Panc1 (cell line): Measurements from ENCODE around the gene KRT35. TPM values are rescaled to one million over a fixed set of nuclear protein-coding genes. Genes with fewer than 3 reads are reported as not detected.

ENCODE experiments used
- ATAC-seq: fragments of 200-7000 bp; cut with Tn5 transposase; 2 replicates; pipeline ENCODE4 v1.9.1; 2020; ENCODE audit warnings: mild to moderate bottlenecking, moderate library complexity
- BruUV-seq: library from RNA; stranded (reverse); fragments of 400-500 nt; replicated peaks from 2 replicates; lab custom pipeline; 2021; lab: Mats Ljungman, UMichigan
- CTCF ChIA-PET: fragments of 300-600 bp; sonication (Branson Sonifier 250); formaldehyde crosslinking; loops from one replicate; lab custom pipeline; 2022; ENCODE audit warnings: antibody characterized with exemption; lab: Charles Lee
- POLR2A ChIA-PET: fragments of 300-600 bp; sonication (Branson Sonifier 250); formaldehyde crosslinking; loops from one replicate; lab custom pipeline; 2022; ENCODE audit warnings: antibody characterized with exemption; lab: Charles Lee
- DNase-seq: peaks from one replicate; pipeline ENCODE4 v3.0.0-alpha.2; 2010; ENCODE audit warnings: low read depth, low spot score
- H3K27ac ChIP-seq: 2 replicates; pipeline ENCODE4 v1.5.1; 2011; ENCODE audit warnings: mild to moderate bottlenecking, low read length, inconsistent platforms
- H3K27me3 ChIP-seq: fragments of 200-500 bp; sonication (Bioruptor generic); 2 replicates; pipeline ENCODE4 v1.6.0; 2014; ENCODE audit warnings: low read length, inconsistent platforms; ENCODE audit not compliant: control insufficient read depth, insufficient read depth
- H3K36me3 ChIP-seq: fragments of 200-500 bp; sonication (Bioruptor generic); 2 replicates; pipeline ENCODE4 v1.5.1; 2014; ENCODE audit warnings: inconsistent platforms, mild to moderate bottlenecking, low read length, moderate library complexity; ENCODE audit not compliant: control insufficient read depth, insufficient read depth
- H3K4me1 ChIP-seq: 2 replicates; pipeline ENCODE4 v1.5.1; 2011; ENCODE audit warnings: inconsistent platforms, mild to moderate bottlenecking, low read length, moderate library complexity; ENCODE audit not compliant: control insufficient read depth, insufficient read depth
- H3K4me3 ChIP-seq, 2 experiments: 2 replicates each; pipeline ENCODE4 v1.5.1; 2011 to 2012; ENCODE audit warnings: low read depth in 2 of 2, low read length in 2 of 2, mild to moderate bottlenecking in 2 of 2, inconsistent platforms in 1 of 2, moderate library complexity in 1 of 2
- H3K9me3 ChIP-seq: fragments of 200-500 bp; sonication (Bioruptor generic); 2 replicates; pipeline ENCODE4 v1.5.1; 2014; ENCODE audit warnings: low read depth, mild to moderate bottlenecking, inconsistent platforms, low read length, moderate library complexity; ENCODE audit not compliant: control insufficient read depth, insufficient read depth
- POLR2AphosphoS5 ChIP-seq: IDR thresholded peaks from 2 replicates; pipeline ENCODE4 v1.6.1; 2012; ENCODE audit warnings: mild to moderate bottlenecking, low read depth, low read length, moderate library complexity
- SIN3A ChIP-seq: IDR thresholded peaks from 2 replicates; pipeline ENCODE4 v1.6.1; 2012; ENCODE audit warnings: low read depth, mild to moderate bottlenecking, low read length, moderate library complexity, borderline replicate concordance; ENCODE audit not compliant: insufficient read depth
- TCF7L2 ChIP-seq: IDR thresholded peaks from 2 replicates; pipeline ENCODE4 v1.6.1; 2011; ENCODE audit warnings: mild to moderate bottlenecking, low read depth, low read length, inconsistent platforms
- in situ Hi-C: cut with HindIII; loops from 2 replicates; pipeline ENCODE4 v1.10.0; 2016; ENCODE audit warnings: low sequenced_read_pairs, low pct_unique_long_range_greater_than_20kb
- intact Hi-C: fragments of 100-400 bp; cut with micrococcal nuclease; formaldehyde crosslinking; loops from one replicate; pipeline ENCODE4 v1.10.0; 2022; ENCODE audit not compliant: unreplicated experiment
- total RNA-seq: library from RNA; stranded (reverse); gene quantifications from one replicate; pipeline ENCODE4 v1.2.1, GENCODE V29; 2021; ENCODE audit not compliant: unreplicated experiment
- TF ChIP-seq, protein P1 (sequence below), 2 experiments: IDR thresholded peaks; 2 replicates each; pipeline ENCODE4 v1.6.1; 2011 to 2012; ENCODE audit warnings: low read depth in 2 of 2, control low read depth in 1 of 2, low read length in 1 of 2, mild to moderate bottlenecking in 1 of 2, moderate library complexity in 1 of 2; ENCODE audit not compliant: insufficient read depth in 1 of 2
- TF ChIP-seq, protein P2 (sequence below): fragments of 450-650 bp; IDR thresholded peaks from 2 replicates; pipeline ENCODE4 v1.5.1; 2017; ENCODE audit warnings: mild to moderate bottlenecking

KRT35 gene
- total RNA-seq, 1 experiment from 2014 or later: not detected

GRCh38 chr17:41462705-41463104 is 18.2 kb downstream of the KRT35 start:
- TF ChIP-seq POLR2AphosphoS5: no peak
- TF ChIP-seq, protein P1, sequence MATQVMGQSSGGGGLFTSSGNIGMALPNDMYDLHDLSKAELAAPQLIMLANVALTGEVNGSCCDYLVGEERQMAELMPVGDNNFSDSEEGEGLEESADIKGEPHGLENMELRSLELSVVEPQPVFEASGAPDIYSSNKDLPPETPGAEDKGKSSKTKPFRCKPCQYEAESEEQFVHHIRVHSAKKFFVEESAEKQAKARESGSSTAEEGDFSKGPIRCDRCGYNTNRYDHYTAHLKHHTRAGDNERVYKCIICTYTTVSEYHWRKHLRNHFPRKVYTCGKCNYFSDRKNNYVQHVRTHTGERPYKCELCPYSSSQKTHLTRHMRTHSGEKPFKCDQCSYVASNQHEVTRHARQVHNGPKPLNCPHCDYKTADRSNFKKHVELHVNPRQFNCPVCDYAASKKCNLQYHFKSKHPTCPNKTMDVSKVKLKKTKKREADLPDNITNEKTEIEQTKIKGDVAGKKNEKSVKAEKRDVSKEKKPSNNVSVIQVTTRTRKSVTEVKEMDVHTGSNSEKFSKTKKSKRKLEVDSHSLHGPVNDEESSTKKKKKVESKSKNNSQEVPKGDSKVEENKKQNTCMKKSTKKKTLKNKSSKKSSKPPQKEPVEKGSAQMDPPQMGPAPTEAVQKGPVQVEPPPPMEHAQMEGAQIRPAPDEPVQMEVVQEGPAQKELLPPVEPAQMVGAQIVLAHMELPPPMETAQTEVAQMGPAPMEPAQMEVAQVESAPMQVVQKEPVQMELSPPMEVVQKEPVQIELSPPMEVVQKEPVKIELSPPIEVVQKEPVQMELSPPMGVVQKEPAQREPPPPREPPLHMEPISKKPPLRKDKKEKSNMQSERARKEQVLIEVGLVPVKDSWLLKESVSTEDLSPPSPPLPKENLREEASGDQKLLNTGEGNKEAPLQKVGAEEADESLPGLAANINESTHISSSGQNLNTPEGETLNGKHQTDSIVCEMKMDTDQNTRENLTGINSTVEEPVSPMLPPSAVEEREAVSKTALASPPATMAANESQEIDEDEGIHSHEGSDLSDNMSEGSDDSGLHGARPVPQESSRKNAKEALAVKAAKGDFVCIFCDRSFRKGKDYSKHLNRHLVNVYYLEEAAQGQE (IDR thresholded peaks at IDR 0.05; ENCODE audit: insufficient read depth in 1 of 2, low read depth in 2 of 2, low read length in 1 of 2): no peak
- no peak for TF ChIP-seq TCF7L2
- TF ChIP-seq, protein P2, sequence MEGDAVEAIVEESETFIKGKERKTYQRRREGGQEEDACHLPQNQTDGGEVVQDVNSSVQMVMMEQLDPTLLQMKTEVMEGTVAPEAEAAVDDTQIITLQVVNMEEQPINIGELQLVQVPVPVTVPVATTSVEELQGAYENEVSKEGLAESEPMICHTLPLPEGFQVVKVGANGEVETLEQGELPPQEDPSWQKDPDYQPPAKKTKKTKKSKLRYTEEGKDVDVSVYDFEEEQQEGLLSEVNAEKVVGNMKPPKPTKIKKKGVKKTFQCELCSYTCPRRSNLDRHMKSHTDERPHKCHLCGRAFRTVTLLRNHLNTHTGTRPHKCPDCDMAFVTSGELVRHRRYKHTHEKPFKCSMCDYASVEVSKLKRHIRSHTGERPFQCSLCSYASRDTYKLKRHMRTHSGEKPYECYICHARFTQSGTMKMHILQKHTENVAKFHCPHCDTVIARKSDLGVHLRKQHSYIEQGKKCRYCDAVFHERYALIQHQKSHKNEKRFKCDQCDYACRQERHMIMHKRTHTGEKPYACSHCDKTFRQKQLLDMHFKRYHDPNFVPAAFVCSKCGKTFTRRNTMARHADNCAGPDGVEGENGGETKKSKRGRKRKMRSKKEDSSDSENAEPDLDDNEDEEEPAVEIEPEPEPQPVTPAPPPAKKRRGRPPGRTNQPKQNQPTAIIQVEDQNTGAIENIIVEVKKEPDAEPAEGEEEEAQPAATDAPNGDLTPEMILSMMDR: no peak
- TF ChIP-seq SIN3A: no peak
- Histone ChIP-seq H3K4me1 (peaks cover 17% of the 10 kb centered on the region), H3K9me3 (no peaks in the 10 kb centered on the region), H3K27ac (peak overlapping the region; percentile 49; the same call in 1 of the 2 replicates), H3K4me3 (no peak overlapping the region), H3K36me3 (no peaks in the 10 kb centered on the region), H3K27me3 (no peaks in the 10 kb centered on the region)
- intact Hi-C loops: no loop called here
- no TSS peak for BruUV-seq
- ATAC-seq: no peak
- in situ Hi-C loops: no loop called here
- ChIA-PET CTCF (interaction anchor here (0.8 kb wide), 1 partner anchor 56 kb away, joined by 3 read pairs; the partner anchor contains the start of gene KRT15), POLR2A (no interaction called here)
- DNase-seq: no peak

DNA sequence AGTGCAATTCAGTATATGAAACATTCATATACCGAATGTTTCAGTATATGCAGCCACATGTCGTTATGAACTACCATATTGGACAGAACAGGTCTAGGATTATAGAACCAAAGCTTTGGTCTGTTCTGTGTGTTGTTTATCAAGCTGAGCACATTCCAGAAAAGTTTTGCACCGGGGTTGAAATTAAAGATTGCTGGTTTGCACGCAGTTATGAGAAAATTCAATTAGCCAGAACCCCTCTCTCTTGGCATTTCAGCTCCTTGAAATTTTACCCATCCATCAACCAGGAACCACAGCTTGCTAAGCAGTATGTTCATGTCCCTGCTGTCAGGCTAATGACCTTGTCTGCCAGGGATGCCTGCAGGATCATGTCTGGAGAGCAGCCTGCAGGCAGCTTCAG is 23.3 kb downstream of the KRT35 start:
- ChIA-PET CTCF (interaction anchor here (0.8 kb wide), 1 partner anchor 51 kb away, joined by 3 read pairs; no protein-coding TSS in a partner anchor), POLR2A (no interaction called here)
- no peaks in the 10 kb centered on the region; the same call in 1 of the 2 replicates for H3K9me3 ChIP-seq
- H3K27ac ChIP-seq: no peak overlapping the region
- intact Hi-C loops: no loop called here
- H3K27me3 ChIP-seq: no peaks in the 10 kb centered on the region
- ATAC-seq (no peak), DNase-seq (no peak)
- no peaks in the 10 kb centered on the region for H3K4me1 ChIP-seq
- no peak overlapping the region for H3K4me3 ChIP-seq
- in situ Hi-C loops: no loop called here
- no peak for TF ChIP-seq TCF7L2
- TF ChIP-seq POLR2AphosphoS5: no peak
- no peak for TF ChIP-seq SIN3A
- TF ChIP-seq, protein P2: no peak
- TF ChIP-seq, protein P1 (IDR thresholded peaks at IDR 0.05; ENCODE audit: insufficient read depth in 1 of 2, low read depth in 2 of 2, low read length in 1 of 2): no peak
- H3K36me3 ChIP-seq: no peaks in the 10 kb centered on the region
- no TSS peak for BruUV-seq
